Fibroblast of skin of left quadriceps (primary cell): ENCODE measurements around the gene WDR6.
A peak's percentile ranks its signal among the peaks of the same experiment; 100 is the strongest.
"Not testable (repeated sequence)": the region's sequence is repeated elsewhere in the genome, so short reads cannot be mapped to it uniquely, and the experiment has no call there.

Experiments used
- DNase-seq, 2 experiments: peaks; one replicate each; pipeline ENCODE4 v3.0.0-alpha.2; 2013; ENCODE audit warnings: low read depth in 2 of 2

The WDR6 gene

DNA sequence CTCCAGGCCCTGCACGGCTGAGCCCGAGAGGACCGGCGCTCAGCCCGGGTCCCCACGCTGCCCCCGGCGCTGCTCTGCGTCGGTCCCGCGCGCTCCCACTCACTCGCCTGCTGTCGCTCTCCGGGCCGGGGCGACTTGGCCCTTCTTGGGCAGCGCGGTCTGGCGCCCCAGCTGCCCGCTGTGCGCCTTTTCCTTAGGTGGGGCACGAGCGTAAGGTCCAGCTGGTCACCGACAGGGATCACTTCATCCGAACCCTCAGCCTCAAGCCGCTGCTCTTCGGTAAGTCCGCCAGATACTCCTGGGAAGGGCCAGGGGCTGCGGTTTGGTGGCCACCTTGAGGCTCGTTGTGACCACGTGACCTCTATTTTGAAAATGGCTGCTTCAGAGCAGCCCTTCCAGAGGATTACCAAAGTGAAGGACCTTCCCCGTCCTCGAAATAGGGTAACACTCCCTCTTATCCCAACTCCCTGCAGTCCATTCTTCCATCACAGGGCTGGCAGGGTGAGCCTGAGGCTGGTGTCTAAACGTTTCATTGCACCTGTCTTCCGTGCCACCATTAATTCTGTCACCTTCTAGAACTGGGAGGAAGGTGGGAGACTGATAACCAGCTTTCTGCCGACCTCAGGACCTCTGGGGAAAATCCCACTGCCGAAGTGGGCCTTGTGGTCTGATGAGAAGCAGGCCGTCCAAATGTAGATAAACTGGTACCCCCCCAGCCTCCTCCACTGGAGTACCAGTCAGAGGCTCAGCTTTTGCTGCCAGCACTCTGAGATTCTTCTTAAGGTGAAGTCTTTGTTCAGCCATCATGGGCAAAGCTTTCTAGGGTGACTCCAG, 16.3 kb upstream of the WDR6 start:
- no peak for DNase-seq

DNA sequence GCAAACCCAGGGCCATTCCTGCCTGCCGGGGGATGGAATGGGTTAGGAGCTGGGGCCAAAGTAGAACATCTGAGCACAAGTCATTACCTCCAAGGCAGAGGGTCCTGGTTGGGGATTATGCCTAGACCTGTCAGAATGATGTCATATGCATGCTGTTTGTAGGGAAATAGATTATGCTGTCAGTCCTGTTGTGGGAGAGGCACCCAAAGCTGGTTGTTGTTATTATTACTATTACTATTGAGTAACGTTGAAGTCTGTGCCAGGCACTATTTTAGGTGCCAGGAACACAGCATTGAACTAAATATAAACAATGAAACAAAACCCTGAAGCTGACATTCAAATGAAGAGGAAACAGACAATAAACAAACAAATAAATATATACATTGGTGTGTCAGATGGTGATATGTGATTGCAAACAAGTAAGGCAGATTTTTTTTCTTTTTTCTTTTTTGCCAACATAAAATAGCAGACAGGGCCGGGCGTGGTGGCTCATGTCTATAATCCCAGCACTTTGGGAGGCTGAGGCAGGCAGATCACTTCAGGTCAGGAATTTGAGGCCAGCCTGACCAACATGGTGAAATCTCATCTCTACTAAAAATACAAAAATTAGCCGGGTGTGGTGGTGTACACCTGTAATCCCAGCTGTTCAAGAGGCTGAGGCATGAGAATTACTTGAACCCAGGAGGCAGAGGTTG, 15.2 kb upstream of the WDR6 start:
- no peak for DNase-seq

DNA sequence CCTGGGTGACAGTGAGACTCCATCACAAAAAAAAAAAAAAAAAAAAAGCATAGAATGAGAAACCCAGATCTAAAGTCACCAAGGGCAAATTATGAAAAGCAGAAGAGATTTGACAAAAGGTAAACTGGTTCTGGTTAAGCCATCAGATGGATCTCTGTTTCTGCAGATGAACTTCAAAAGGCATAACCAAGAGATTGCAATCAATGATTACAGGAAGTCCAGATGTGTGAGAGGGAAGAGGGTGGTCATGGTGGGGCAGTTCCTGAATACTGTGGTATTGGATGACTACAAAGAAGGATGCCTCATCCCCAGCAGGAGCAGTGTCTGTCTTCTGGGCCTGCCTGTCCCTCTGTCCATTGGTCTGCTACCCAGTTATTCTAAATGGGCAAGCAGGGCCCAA, 13.4 kb upstream of the WDR6 start:
- DNase-seq: no peak

DNA sequence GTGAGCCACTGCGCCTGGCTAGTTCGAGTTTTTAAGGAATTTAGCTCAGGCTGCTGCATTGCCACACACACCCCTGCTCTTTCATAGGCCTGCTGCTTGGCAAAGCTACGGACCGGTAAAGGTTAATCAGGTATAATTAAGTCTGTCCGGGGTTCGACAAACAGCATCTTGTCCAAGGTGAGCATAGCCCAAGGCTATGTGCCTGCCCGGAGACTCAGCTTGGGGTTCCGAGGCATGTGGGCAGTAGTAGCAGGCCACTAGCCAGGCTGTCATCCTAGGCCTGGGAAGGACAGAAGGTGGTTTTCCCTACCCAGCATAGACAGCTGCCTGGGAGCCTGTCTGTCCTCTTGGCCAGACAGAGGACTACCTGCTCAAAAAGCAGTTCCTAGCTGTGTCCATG, 10.6 kb upstream of the WDR6 start:
- no peak for DNase-seq

DNA sequence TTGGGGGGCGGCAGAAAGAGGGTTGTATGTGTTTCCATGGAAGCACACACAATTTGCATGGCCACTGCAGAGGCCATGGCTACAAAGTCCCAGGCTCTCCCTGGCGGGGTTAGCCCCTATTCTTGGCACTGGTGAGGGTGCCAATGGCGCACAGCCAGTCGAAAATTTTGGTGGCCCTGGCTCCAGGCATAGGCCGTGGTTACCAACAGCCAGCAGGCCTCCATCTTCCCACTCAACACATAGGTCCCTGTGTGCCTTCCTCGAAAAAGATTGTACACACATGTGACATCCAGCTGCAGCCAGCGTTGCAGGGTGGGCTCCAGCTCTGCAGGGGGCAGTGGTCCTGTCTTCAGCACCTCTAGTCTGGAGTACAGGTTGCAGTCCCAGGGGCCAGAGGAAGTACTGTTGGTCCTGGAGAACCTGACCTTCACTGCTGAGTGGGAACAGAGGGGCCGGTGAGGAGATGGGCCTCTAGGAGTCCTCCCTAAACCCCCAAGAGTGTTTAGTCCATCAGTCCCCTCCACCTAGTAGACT, 10.0 kb upstream of the WDR6 start:
- no peak for DNase-seq

DNA sequence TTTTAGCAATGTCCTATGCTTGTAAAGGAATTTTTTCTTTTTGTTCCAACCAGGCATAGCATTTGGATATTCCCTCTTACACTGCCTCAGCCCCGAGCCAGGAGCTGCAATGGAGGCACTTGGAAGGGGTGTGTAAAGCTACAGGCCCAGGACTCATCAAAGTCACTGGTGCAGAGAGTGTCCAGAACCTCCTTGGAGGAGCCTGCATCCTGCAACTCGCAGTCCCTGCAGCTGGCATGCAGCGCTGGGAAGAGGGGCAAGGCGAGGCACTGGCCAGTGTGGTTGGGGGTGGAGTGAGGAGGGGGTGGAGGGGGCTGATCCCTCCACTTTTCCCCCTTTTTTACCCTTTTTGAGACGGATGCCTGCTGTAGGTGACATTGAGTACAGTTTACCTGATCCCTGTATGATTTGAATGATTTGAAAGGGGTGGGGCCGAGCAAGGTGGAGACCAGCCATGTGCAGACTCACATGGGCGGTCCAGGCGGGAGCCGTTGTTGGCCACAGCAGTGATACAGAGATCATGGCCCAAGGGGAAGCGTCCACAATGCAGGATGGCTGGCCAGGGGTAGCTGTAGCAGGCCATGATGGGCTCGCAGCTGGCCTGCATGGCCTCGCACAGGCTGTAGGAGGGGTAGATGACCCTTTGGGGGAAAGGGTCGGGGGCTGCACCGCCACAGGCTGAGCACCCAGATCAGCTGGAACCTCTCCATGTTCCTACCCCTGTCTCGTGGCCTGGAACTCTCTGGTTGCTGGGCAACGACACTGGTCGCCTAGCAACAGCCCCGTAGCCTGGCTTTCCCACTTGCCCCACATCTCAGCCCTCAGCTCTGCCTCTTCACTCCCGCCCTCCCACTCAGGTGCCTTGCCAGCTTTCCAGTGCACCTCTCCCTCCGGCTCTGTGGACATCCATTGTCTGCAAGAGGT, 9.2 kb upstream of the WDR6 start:
- DNase-seq: no peak

DNA sequence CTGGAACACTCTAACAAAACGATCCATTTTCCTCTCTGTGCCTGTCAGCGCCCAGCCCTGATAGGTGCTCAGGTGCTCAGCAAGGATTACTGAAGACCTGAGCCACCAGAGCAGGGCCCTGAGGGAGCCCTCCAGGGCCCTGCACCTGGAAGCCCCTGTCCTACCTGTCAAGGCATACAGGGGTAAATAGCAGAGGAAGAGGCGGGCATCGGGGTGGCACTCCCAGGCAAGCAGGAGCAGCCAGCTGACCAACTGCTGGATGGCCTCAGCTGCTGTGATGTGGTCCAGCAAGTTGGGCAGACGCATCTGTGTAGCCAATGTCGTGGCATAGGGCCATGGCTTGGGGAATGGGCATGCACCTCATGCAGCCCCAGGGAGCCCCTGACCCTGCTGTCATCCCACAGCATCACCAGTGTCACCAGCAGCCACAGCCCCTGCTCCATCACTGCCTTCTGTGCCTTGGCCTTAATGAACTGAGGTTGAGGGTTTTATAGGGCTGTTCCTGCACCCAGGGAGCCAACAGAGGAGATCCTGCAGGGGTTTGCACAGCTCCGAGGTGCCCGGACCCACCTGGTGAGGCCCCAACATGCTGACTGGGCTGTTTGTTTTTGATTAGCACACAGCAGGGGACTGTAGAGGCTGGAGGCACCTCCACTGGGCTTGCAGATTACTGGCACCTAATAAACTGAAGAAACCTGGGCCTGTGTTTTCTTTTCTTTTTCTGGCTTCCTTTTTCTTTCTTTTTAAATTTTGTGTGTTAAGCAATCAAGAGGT, 7.9 kb upstream of the WDR6 start:
- DNase-seq: no peak

GRCh38 chr3:49001155-49001554, 6.0 kb upstream of the WDR6 start:
- no peak for DNase-seq

- DNase-seq: no peak
Observed at GRCh38 chr3:49004352-49005302, 2.6 kb upstream of the WDR6 start.

- DNase-seq: no peak
Observed at GRCh38 chr3:49005303-49005680, 1.9 kb upstream of the WDR6 start.

DNA sequence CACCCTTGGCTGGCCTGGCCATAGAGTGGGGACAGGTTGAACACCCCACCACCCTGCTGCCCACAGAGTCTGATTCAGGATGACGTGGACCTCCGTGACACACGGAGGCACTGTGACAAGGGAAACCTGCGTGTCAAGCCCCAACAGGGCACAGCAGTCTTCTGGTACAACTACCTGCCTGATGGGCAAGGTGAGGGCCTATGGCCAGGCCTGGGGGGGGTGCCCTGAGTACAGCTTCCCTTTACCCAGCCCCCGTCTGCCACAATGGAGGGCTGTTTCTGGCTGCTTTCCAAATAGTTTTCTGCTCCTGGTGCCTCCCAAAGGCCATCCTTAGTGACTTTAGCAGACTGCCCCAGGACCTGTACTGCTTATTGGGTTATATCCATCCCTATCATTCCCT, 1.2 kb upstream of the WDR6 start:
- no peak for DNase-seq

DNA sequence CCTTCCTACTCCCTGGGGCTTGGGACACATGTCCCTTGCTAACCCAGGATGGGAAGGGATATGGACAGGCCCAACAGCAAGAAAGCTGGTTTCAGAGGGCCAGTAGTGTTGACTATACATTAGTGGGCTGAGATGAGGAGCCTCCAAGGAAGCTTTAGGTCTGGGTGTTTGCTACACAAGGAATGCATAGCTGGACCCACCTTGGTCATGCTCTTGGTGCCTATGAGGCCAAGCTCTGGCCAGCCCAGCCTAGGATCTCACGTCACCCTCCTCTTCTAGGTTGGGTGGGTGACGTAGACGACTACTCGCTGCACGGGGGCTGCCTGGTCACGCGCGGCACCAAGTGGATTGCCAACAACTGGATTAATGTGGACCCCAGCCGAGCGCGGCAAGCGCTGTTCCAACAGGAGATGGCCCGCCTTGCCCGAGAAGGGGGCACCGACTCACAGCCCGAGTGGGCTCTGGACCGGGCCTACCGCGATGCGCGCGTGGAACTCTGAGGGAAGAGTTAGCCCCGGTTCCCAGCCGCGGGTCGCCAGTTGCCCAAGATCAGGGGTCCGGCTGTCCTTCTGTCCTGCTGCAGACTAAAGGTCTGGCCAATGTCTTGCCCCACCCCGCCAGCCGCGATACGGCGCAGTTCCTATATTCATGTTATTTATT, 653 bp upstream of the WDR6 start:
- no peak for DNase-seq

DNA sequence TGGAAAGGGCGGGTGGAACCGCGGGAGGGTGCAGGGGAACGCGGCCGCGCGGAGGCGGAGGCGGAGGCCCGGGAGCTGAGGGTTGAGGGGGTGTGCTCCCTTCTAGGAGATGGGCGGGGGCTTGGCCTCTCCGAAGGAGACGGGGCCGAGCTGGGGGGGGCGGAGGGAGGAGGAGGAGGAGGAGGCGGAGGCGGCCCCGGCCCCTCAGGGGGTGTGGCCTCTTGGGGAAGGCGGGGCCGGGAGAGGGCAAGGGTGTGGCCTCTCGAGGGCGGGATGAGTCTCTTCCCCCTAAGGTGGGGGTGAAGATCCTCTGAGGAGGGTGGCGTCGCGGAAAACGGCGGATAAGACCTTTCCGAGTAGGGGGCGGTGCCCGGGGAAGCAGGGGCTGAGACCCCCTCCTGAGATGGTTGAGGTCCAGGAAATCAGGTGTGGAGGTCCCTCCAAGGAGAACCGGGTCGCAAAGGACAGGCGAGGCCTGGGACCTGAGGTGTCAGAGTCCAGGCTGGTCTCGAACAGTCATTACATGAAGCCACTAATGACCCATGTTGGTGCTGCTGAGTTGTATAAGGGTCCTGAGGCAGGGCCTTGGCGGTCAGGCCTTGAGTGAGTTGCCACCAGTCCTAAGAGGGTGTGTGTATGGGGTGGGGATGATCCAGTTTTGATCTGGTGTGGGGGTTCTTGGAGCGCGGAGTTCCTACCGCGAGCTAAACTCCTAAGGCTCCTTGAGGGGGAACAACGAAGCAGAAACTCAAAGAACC, 759 bp downstream of the WDR6 start:
- peak; percentile 81 to 82 for DNase-seq

DNA sequence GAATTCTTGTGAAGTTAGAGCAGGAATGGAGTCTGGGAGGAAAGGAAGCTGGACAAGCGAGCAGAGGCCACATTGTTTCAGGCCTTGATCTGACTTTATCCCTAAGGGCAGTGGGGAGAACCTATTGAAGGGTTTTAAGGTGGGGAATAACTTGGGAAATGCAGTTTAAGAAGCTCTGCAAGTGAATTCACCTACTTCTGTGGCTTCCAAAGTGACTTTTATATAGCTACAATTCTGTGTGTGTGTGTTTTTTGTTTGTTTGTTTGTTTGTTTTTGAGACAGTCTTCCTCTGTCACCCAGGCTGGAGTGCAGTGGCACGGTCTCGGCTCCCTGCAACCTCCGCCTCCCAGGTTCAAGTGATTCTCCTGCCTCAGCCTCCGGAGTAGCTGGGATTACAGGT, 1.4 kb downstream of the WDR6 start:
- DNase-seq: not testable (repeated sequence)

- no peak for DNase-seq
Observed at GRCh38 chr3:49009396-49009795, 2.2 kb downstream of the WDR6 start.

GRCh38 chr3:49012441-49013017, 5.3 kb downstream of the WDR6 start:
- DNase-seq: no peak

- no peak for DNase-seq
Observed at GRCh38 chr3:49013113-49013737, 6.0 kb downstream of the WDR6 start.
